ENCODE results near the gene HOXB4. TPM values are rescaled to one million over a fixed set of nuclear protein-coding genes. Genes with fewer than 3 reads are reported as not detected.

The HOXB4 gene
- total RNA-seq, 1 experiment from 2014 or later: 2.0 TPM

- H3K79me2 ChIP-seq (ENCODE audit: low read depth): no peaks in the 10 kb centered on the region
- no peak overlapping the region for H3K4me2 ChIP-seq
- H3K4me3 ChIP-seq: no peak overlapping the region
- intact Hi-C loops (cut with micrococcal nuclease; ENCODE audit: unreplicated experiment): no loop called here
- 0 out of 2 replicates have a peak, but pooled peaks cover 6% of the 10 kb centered on the region for H3K4me1 ChIP-seq (replicated peaks; ENCODE audit: insufficient read depth)
- BruUV-seq (replicated peaks): no TSS peak
- TF ChIP-seq CTCF (conservative IDR thresholded peaks at IDR 0.05) (no peak), EZH2 (IDR thresholded peaks at IDR 0.05; ENCODE audit: low read depth) (no peak)
- ChIA-PET POLR2A (ENCODE audit: unreplicated experiment) (no interaction called here), CTCF (interaction anchor here (0.6 kb wide), 2 partner anchors 48 to 228 kb away, joined by 4 to 7 read pairs; no protein-coding TSS in a partner anchor)
- H3K36me3 ChIP-seq (ENCODE audit: low read depth): no peaks in the 10 kb centered on the region
- no peaks in the 10 kb centered on the region for H4K20me1 ChIP-seq (ENCODE audit: insufficient read depth)
- no peak for DNase-seq
- no peak overlapping the region for H3K27ac ChIP-seq
- H2AFZ ChIP-seq: no peak overlapping the region
- H3K27me3 ChIP-seq (ENCODE audit: insufficient read depth, low read depth): no peaks in the 10 kb centered on the region
- H3F3A ChIP-seq (ENCODE audit: insufficient read depth, low read depth): no peaks in the 10 kb centered on the region
- no peaks in the 10 kb centered on the region for H3K9me2 ChIP-seq (ENCODE audit: insufficient read depth)
- H3K9me3 ChIP-seq (ENCODE audit: insufficient read depth, low read depth): no peaks in the 10 kb centered on the region
Observed at GRCh38 chr17:48569674-48570324, 8.4 kb downstream of the HOXB4 start.

- Histone ChIP-seq H4K20me1 (ENCODE audit: insufficient read depth) (no peaks in the 10 kb centered on the region), H3K4me2 (no peak overlapping the region), H3K9me3 (ENCODE audit: insufficient read depth, low read depth) (no peaks in the 10 kb centered on the region), H3K79me2 (ENCODE audit: low read depth) (no peaks in the 10 kb centered on the region), H3F3A (ENCODE audit: insufficient read depth, low read depth) (no peaks in the 10 kb centered on the region), H3K4me3 (no peak overlapping the region), H3K4me1 (replicated peaks; ENCODE audit: insufficient read depth) (0 out of 2 replicates have a peak, but pooled peaks cover 6% of the 10 kb centered on the region), H3K27me3 (ENCODE audit: insufficient read depth, low read depth) (no peaks in the 10 kb centered on the region), H2AFZ (no peak overlapping the region), H3K9me2 (ENCODE audit: insufficient read depth) (no peaks in the 10 kb centered on the region), H3K36me3 (ENCODE audit: low read depth) (no peaks in the 10 kb centered on the region), H3K27ac (no peak overlapping the region)
- intact Hi-C loops (cut with micrococcal nuclease; ENCODE audit: unreplicated experiment): no loop called here
- CTCF ChIA-PET: no interaction called here
- no TSS peak for BruUV-seq (replicated peaks)
- POLR2A ChIA-PET (ENCODE audit: unreplicated experiment): no interaction called here
- no peak for DNase-seq
- TF ChIP-seq EZH2 (IDR thresholded peaks at IDR 0.05; ENCODE audit: low read depth) (no peak), CTCF (conservative IDR thresholded peaks at IDR 0.05) (no peak)
Observed at GRCh38 chr17:48569240-48569582, 8.9 kb downstream of the HOXB4 start.

GRCh38 chr17:48568499-48569239 is 9.5 kb downstream of the HOXB4 start:
- no peak for TF ChIP-seq CTCF (conservative IDR thresholded peaks at IDR 0.05)
- no peak for TF ChIP-seq EZH2 (IDR thresholded peaks at IDR 0.05; ENCODE audit: low read depth)
- Histone ChIP-seq H3K4me2 (no peak overlapping the region), H2AFZ (no peak overlapping the region), H3K9me3 (ENCODE audit: insufficient read depth, low read depth) (no peaks in the 10 kb centered on the region), H3K36me3 (ENCODE audit: low read depth) (no peaks in the 10 kb centered on the region), H4K20me1 (ENCODE audit: insufficient read depth) (no peaks in the 10 kb centered on the region), H3K27me3 (ENCODE audit: insufficient read depth, low read depth) (no peaks in the 10 kb centered on the region), H3K9me2 (ENCODE audit: insufficient read depth) (no peaks in the 10 kb centered on the region), H3F3A (ENCODE audit: insufficient read depth, low read depth) (no peaks in the 10 kb centered on the region), H3K27ac (no peak overlapping the region), H3K4me3 (no peak overlapping the region), H3K79me2 (ENCODE audit: low read depth) (no peaks in the 10 kb centered on the region), H3K4me1 (replicated peaks; ENCODE audit: insufficient read depth) (0 out of 2 replicates have a peak, but pooled peaks cover 6% of the 10 kb centered on the region)
- ChIA-PET CTCF (no interaction called here), POLR2A (ENCODE audit: unreplicated experiment) (interaction anchor here (0.6 kb wide), 1 partner anchor 207 kb away, joined by 3 read pairs; no protein-coding TSS in a partner anchor)
- intact Hi-C loops (cut with micrococcal nuclease; ENCODE audit: unreplicated experiment): no loop called here
- BruUV-seq (replicated peaks): no TSS peak
- DNase-seq: no peak

Measured in PC-9 (cell line).